GM18909 (cell line): ENCODE results near the gene MDFI.

Experiments used
- ATAC-seq: cut with Tn5 transposase; IDR thresholded peaks from one replicate; pipeline ENCODE4 v1.9.1; 2021; ENCODE audit warnings: mild to moderate bottlenecking; ENCODE audit not compliant: unreplicated experiment, poor library complexity

The MDFI gene

GRCh38 chr6:41638002-41638934, at the start of gene MDFI:
Gene MDFI, plus strand, starts transcription at chr6:41638468. Its CDS starts 282 bp downstream, at chr6:41638750.
- ATAC-seq = no peak

- no peak for ATAC-seq
Measured at GRCh38 chr6:41589223-41589622, 49.0 kb upstream of the MDFI start.

GRCh38 chr6:41589636-41590622, 48.3 kb upstream of the MDFI start:
- no peak for ATAC-seq

GRCh38 chr6:41591122-41591521, 47.1 kb upstream of the MDFI start:
- no peak for ATAC-seq

- ATAC-seq = no peak
Measured at GRCh38 chr6:41591859-41592502, 46.3 kb upstream of the MDFI start.

GRCh38 chr6:41593406-41593805, 44.9 kb upstream of the MDFI start:
- ATAC-seq = no peak

GRCh38 chr6:41593839-41594238, 44.4 kb upstream of the MDFI start:
- ATAC-seq = no peak

GRCh38 chr6:41594326-41594725, 43.9 kb upstream of the MDFI start:
- ATAC-seq = no peak

GRCh38 chr6:41594766-41595165, 43.5 kb upstream of the MDFI start:
- no peak for ATAC-seq

- no peak for ATAC-seq
Measured at GRCh38 chr6:41595166-41595565, 43.1 kb upstream of the MDFI start.

- no peak for ATAC-seq
Measured at GRCh38 chr6:41596096-41596685, 42.1 kb upstream of the MDFI start.

- ATAC-seq = no peak
Measured at GRCh38 chr6:41596807-41597206, 41.5 kb upstream of the MDFI start.

GRCh38 chr6:41597246-41598000, 40.8 kb upstream of the MDFI start:
- no peak for ATAC-seq

- ATAC-seq = no peak
Measured at GRCh38 chr6:41598670-41599014, 39.6 kb upstream of the MDFI start.

GRCh38 chr6:41599015-41599851, 39.0 kb upstream of the MDFI start:
- no peak for ATAC-seq

GRCh38 chr6:41599852-41600445, 38.3 kb upstream of the MDFI start:
- no peak for ATAC-seq

- no peak for ATAC-seq
Measured at GRCh38 chr6:41600499-41601247, 37.6 kb upstream of the MDFI start.

- no peak for ATAC-seq
Measured at GRCh38 chr6:41601248-41601549, 37.1 kb upstream of the MDFI start.
